CD4-positive, CD25-positive, alpha-beta regulatory T cell (primary cell): Measurements from ENCODE around the gene FKBP4. TPM values are rescaled to one million over a fixed set of nuclear protein-coding genes. Genes with fewer than 3 reads are reported as not detected.

Experiments
- ATAC-seq, 2 donors: fragments of 150-1000 bp; cut with Tn5 transposase; one replicate each; pipeline ENCODE4 v1.10.0; 2021; ENCODE audit warnings: low read depth in 2 of 2, moderate number of reproducible peaks in 2 of 2, moderate library complexity in 1 of 2
- DNase-seq, 3 donors: peaks; one replicate each; pipeline versions ENCODE4 v3.0.0 to v3.0.0-alpha.2; 2012 to 2022; ENCODE audit warnings: mixed read lengths in 1 of 3
- H3K27ac ChIP-seq: one replicate; pipeline ENCODE4 v1.7.0; 2013; ENCODE audit warnings: mild to moderate bottlenecking, low read length; ENCODE audit not compliant: insufficient read depth, poor library complexity, severe bottlenecking
- H3K27me3 ChIP-seq: one replicate; pipeline ENCODE4 v1.7.0; 2013; ENCODE audit warnings: low read length; ENCODE audit not compliant: control insufficient read depth, insufficient read depth
- H3K36me3 ChIP-seq: one replicate; pipeline ENCODE4 v1.7.0; 2013; ENCODE audit warnings: mild to moderate bottlenecking, low read length, moderate library complexity; ENCODE audit not compliant: control insufficient read depth, insufficient read depth
- H3K4me1 ChIP-seq: 2 replicates; pipeline ENCODE4 v1.7.0; 2013; ENCODE audit warnings: mild to moderate bottlenecking, low read length; ENCODE audit not compliant: insufficient read depth, control insufficient read depth, poor library complexity, severe bottlenecking
- H3K4me3 ChIP-seq: one replicate; pipeline ENCODE4 v1.7.0; 2013; ENCODE audit warnings: low read depth, mild to moderate bottlenecking, low read length, moderate library complexity
- H3K9me3 ChIP-seq, 2 experiments: 1 replicate in 1 of 2; 2 replicates in 1 of 2; pipeline ENCODE4 v1.7.0; 2013; ENCODE audit warnings: low read length in 2 of 2, mild to moderate bottlenecking in 1 of 2, moderate library complexity in 1 of 2; ENCODE audit not compliant: control insufficient read depth in 2 of 2
- H3K27ac Mint-ChIP-seq, 3 donors: one replicate each; pipeline ENCODE4 v1.8.0; 2020 to 2022; ENCODE audit warnings: mild to moderate bottlenecking in 3 of 3, mixed read lengths in 3 of 3, moderate library complexity in 2 of 3
- H3K27me3 Mint-ChIP-seq: one replicate; pipeline ENCODE4 v1.8.0; 2022; ENCODE audit warnings: mild to moderate bottlenecking, mixed read lengths
- H3K36me3 Mint-ChIP-seq: one replicate; pipeline ENCODE4 v1.8.0; 2020; ENCODE audit warnings: mixed read lengths
- H3K4me1 Mint-ChIP-seq, 4 donors: one replicate each; pipeline ENCODE4 v1.8.0; 2020 to 2022; ENCODE audit warnings: mixed read lengths in 4 of 4, mild to moderate bottlenecking in 1 of 4
- H3K4me3 Mint-ChIP-seq, 4 donors: one replicate each; pipeline ENCODE4 v1.8.0; 2020 to 2022; ENCODE audit warnings: mild to moderate bottlenecking in 4 of 4, mixed read lengths in 4 of 4, moderate library complexity in 3 of 4
- H3K9me3 Mint-ChIP-seq, 7 donors: one replicate each; pipeline ENCODE4 v1.8.0; 2020 to 2022; ENCODE audit warnings: mixed read lengths in 7 of 7, mild to moderate bottlenecking in 3 of 7, moderate library complexity in 2 of 7
- polyA plus RNA-seq, 4 donors: library from polyadenylated mRNA; unstranded; fragments of 300-500 nt; fragmentation: Illumina TruSeq; gene quantifications; one replicate each; pipeline ENCODE4 v1.2.3, GENCODE V29; 2021
- total RNA-seq: library from RNA; stranded (reverse); gene quantifications from one replicate; pipeline ENCODE4 v1.2.3, GENCODE V29; 2022

The FKBP4 gene, protein sequence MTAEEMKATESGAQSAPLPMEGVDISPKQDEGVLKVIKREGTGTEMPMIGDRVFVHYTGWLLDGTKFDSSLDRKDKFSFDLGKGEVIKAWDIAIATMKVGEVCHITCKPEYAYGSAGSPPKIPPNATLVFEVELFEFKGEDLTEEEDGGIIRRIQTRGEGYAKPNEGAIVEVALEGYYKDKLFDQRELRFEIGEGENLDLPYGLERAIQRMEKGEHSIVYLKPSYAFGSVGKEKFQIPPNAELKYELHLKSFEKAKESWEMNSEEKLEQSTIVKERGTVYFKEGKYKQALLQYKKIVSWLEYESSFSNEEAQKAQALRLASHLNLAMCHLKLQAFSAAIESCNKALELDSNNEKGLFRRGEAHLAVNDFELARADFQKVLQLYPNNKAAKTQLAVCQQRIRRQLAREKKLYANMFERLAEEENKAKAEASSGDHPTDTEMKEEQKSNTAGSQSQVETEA
- total RNA-seq (46.6 TPM), polyA plus RNA-seq (10 to 100 TPM; 22.0 to 29.7 (median 27.4) TPM)

DNA sequence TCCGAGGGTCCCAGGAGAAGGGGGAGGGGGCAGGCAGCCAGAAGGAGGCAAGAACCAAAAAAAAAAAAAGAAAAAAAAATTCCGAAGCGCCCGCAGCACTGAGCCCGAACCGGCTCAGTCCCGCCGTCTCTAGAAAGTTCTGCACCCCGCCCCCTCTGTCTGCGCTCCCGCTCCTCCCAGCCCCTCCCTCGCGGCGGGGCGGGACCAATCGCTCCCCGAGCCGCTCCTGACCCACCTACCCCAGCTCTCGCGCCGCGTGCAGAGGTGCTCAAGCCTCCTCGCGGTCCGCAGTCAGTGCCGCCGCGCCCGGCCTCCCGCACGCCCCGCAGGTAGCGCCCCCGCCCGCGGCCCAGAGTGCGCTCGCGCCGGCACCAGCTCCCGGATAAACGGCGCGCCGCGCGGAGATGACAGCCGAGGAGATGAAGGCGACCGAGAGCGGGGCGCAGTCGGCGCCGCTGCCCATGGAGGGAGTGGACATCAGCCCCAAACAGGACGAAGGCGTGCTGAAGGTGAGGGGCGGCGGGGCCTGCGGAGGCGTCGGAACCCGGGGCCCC is at the start of gene FKBP4:
Gene FKBP4 (plus strand): TSS at position 235 of the 554 bp plus-strand sequence. CDS start 170 bp downstream, at position 405.
- H3K4me3 ChIP-seq, result peak within 1 kb of the TSS; percentile 19
- Mint-ChIP-seq H3K36me3 (peaks cover 9% of the 10 kb centered on the region), H3K27ac (peak within 1 kb of the TSS; percentile 60 to 91 (median 82))

DNA sequence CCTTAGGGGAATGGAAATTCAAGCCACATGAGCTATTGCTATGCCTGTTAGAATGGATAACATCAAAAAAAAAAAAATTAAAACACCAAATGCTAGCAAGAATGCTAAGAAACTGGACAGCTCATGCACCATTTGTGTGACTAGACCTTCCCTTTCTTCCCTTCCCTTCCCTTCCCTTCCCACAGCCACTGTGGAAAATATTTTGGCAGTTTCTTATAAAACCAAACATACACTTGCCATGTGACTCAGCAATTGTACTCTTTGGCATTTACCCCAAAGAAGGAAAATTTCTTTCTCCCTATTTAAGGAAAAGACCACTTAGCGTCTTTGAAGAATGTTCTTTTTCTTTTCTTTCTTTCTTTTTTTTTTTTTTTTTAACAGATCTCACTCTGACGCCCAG is 49.1 kb upstream of the FKBP4 start:
- Histone ChIP-seq H3K36me3 (no peaks in the 10 kb centered on the region), H3K27ac (no peak overlapping the region), H3K27me3 (no peaks in the 10 kb centered on the region), H3K9me3 (no peaks in the 10 kb centered on the region), H3K4me3 (no peak overlapping the region), H3K4me1 (no peaks in the 10 kb centered on the region)
- Mint-ChIP-seq H3K36me3 (no peaks in the 10 kb centered on the region), H3K4me3 (no peak overlapping the region), H3K27ac (no peak overlapping the region), H3K27me3 (peaks cover 4% of the 10 kb centered on the region), H3K9me3 (peaks cover 0 to 2% (median 0%) of the 10 kb centered on the region in 7 donors), H3K4me1 (no peaks in the 10 kb centered on the region)
- DNase-seq (no peak), ATAC-seq (no peak)

More for the DNA sequence above, at the start of gene FKBP4:
- peak; percentile 82 to 90 (median 86) for DNase-seq
- Mint-ChIP-seq H3K4me3 (peak within 1 kb of the TSS; percentile 93 to 97 (median 95)), H3K27me3 (peaks cover 4% of the 10 kb centered on the region), H3K4me1 (peaks cover 6 to 27% (median 13%) of the 10 kb centered on the region in 4 donors), H3K9me3 (no peaks in the 10 kb centered on the region)
- peaks cover 20% of the 10 kb centered on the region for H3K36me3 ChIP-seq
- peaks cover 25% of the 10 kb centered on the region for H3K4me1 ChIP-seq
- no peaks in the 10 kb centered on the region for H3K9me3 ChIP-seq
- no peaks in the 10 kb centered on the region for H3K27me3 ChIP-seq
- ATAC-seq, result peak; percentile 88 to 90
- peak within 1 kb of the TSS; percentile 53 for H3K27ac ChIP-seq

DNA sequence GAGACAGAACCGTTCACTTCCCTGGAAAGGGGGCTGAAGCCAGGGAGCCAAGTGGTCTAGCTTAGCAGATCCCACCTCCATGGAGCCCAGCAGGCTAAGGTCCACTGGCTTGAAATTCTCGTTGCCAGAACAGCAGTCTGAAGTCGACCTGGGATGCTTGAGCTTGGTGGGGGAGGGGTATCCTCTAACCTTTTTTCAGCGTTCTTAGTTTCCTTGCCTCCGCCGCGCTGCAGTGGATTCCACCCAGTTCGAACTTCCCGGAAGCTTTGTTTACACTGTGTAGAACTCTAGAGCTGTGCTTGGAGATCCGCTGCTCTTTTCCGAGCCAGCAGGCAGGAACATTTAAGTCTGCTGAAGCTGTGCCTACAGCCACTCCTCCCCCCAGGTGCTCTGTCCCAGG is 45.2 kb upstream of the FKBP4 start:
- no peaks in the 10 kb centered on the region for H3K4me1 Mint-ChIP-seq
- Histone ChIP-seq H3K27me3 (peaks cover 4% of the 10 kb centered on the region), H3K27ac (no peak overlapping the region), H3K9me3 (no peaks in the 10 kb centered on the region), H3K4me1 (no peaks in the 10 kb centered on the region), H3K36me3 (no peaks in the 10 kb centered on the region), H3K4me3 (no peak overlapping the region)
- no peak overlapping the region for H3K27ac Mint-ChIP-seq
- peaks cover 22% of the 10 kb centered on the region for H3K27me3 Mint-ChIP-seq
- no peak overlapping the region for H3K4me3 Mint-ChIP-seq
- DNase-seq, result no peak
- no peaks in the 10 kb centered on the region for H3K36me3 Mint-ChIP-seq
- ATAC-seq, result no peak
- peaks cover 0 to 4% (median 2%) of the 10 kb centered on the region in 7 donors for H3K9me3 Mint-ChIP-seq

DNA sequence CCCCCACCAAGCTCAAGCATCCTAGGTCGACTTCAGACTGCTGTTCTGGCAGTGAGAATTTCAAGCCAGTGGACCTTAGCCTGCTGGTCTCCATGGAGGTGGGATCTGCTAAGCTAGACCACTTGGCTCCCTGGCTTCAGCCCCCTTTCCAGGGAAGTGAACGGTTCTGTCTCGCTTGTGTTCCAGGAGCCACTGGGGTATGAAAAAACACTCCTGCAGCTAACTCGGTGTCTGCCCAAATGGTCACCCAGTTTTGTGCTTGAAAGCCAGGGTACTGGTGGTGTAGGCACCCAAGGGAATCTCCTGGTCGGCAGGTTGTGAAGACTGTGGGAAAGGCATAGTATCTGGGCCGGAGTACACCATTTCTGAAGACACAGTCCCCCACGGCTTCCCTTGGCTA is 44.6 kb upstream of the FKBP4 start:
- no peaks in the 10 kb centered on the region for H3K36me3 Mint-ChIP-seq
- Histone ChIP-seq H3K36me3 (no peaks in the 10 kb centered on the region), H3K9me3 (no peaks in the 10 kb centered on the region), H3K27ac (no peak overlapping the region), H3K4me1 (no peaks in the 10 kb centered on the region), H3K27me3 (peaks cover 4% of the 10 kb centered on the region), H3K4me3 (no peak overlapping the region)
- no peak for DNase-seq
- peaks cover 0 to 4% (median 2%) of the 10 kb centered on the region in 7 donors for H3K9me3 Mint-ChIP-seq
- no peak for ATAC-seq
- no peaks in the 10 kb centered on the region for H3K4me1 Mint-ChIP-seq
- no peak overlapping the region for H3K4me3 Mint-ChIP-seq
- no peak overlapping the region for H3K27ac Mint-ChIP-seq
- H3K27me3 Mint-ChIP-seq, result peaks cover 28% of the 10 kb centered on the region

DNA sequence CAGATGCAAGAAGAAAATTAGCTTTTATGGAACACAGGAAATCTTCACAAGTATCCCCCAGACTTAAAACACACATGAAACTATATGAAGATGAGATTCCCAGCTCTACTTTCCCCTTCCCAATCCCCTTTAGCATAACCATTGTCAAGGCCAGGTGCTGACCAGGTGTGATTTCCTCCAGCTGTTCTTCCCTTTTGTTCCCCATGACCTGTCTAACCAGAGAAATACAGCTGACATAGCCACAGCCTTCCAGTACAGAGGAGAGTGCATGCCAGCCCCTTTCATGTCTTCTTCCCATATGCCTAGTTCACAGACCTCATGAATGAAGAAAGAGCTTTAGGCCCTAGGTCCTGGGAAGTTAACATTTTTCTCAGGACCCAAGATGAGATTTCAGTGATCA is 43.5 kb upstream of the FKBP4 start:
- Histone ChIP-seq H3K27ac (no peak overlapping the region), H3K36me3 (no peaks in the 10 kb centered on the region), H3K4me1 (no peaks in the 10 kb centered on the region), H3K4me3 (no peak overlapping the region), H3K27me3 (peaks cover 8% of the 10 kb centered on the region), H3K9me3 (no peaks in the 10 kb centered on the region)
- no peak for ATAC-seq
- Mint-ChIP-seq H3K9me3 (peaks cover 0 to 4% (median 2%) of the 10 kb centered on the region in 7 donors), H3K27me3 (peaks cover 31% of the 10 kb centered on the region), H3K27ac (no peak overlapping the region), H3K4me3 (no peak overlapping the region), H3K4me1 (no peaks in the 10 kb centered on the region), H3K36me3 (no peaks in the 10 kb centered on the region)
- no peak for DNase-seq

DNA sequence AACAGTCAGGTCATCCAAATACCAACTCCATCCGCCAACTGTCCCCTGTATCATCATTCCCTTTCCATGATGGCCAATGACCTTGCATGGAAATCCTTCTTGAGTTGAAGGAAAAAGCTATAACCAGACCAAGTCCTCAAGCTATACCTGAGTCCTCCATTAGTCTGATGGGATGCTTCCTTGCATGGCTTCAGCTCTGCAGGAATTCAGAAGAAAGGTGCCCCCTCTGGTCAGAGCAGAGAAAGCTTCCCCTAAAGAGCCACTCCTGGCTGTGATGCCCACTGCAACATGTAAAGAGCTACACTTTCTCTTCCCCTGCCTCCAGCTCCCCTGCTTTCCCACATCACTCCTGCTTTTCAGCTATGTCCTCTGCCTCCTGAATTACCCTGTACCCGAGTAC is 43.1 kb upstream of the FKBP4 start:
- no peak for DNase-seq

DNA sequence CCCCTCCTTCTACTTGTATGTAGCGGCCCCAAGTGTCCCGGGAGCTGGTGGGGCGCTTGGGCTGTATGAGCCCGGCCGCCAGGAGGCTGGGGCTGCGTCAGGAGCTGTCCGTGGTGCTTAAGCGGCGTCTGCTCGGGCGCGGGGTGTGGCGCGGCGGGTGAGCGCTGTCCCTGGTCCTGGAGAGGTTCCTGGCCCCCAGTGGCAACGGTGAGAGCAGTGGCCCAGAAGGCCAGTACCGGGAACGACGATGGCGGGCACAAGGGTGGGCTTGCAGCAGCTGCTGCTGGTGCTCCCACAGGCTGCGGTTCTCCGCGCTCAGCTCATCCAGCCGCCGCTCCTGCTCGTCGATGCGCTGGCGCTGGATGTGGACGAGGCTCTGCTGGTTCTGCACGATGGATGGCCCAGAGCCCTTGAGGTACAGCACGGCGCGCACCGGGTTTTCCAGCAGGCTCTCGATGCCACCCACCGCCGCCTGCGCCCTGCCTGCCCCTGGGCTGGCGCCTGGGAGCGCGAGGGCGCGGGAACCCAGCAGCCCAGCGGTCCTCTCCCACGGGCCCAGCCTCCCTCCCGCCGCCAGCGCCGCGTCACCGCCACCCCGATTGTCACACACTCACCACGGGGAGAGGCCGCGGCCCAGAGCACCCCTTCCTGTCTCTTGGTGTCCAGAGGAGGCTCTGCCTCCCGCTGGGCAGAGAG is 41.9 kb upstream of the FKBP4 start:
- ATAC-seq (peak; percentile 68 to 79), DNase-seq (peak; percentile 48 to 64 (median 57))
- peak overlapping the region in 1 of 3 donors; percentile 92 for H3K27ac Mint-ChIP-seq
- peaks cover 40% of the 10 kb centered on the region for H3K27me3 Mint-ChIP-seq
- peaks cover under 1% of the 10 kb centered on the region for H3K36me3 Mint-ChIP-seq
- H3K27ac ChIP-seq, result no peak overlapping the region
- no peaks in the 10 kb centered on the region for H3K9me3 ChIP-seq
- H3K9me3 Mint-ChIP-seq, result peaks cover 0 to 4% (median 0%) of the 10 kb centered on the region in 7 donors
- H3K4me3 ChIP-seq, result no peak overlapping the region
- peaks cover 8% of the 10 kb centered on the region for H3K27me3 ChIP-seq
- H3K4me1 ChIP-seq, result no peaks in the 10 kb centered on the region
- no peak overlapping the region for H3K4me3 Mint-ChIP-seq
- H3K36me3 ChIP-seq, result no peaks in the 10 kb centered on the region
- H3K4me1 Mint-ChIP-seq, result no peaks in the 10 kb centered on the region

More for the DNA sequence above, 43.1 kb upstream of the FKBP4 start:
- no peaks in the 10 kb centered on the region for H3K9me3 ChIP-seq
- Mint-ChIP-seq H3K27ac (no peak overlapping the region), H3K9me3 (peaks cover 0 to 4% (median 0%) of the 10 kb centered on the region in 7 donors), H3K36me3 (no peaks in the 10 kb centered on the region), H3K4me3 (no peak overlapping the region), H3K4me1 (no peaks in the 10 kb centered on the region), H3K27me3 (peaks cover 31% of the 10 kb centered on the region)
- H3K4me1 ChIP-seq, result no peaks in the 10 kb centered on the region
- H3K4me3 ChIP-seq, result no peak overlapping the region
- H3K36me3 ChIP-seq, result no peaks in the 10 kb centered on the region
- no peak for ATAC-seq
- peaks cover 8% of the 10 kb centered on the region for H3K27me3 ChIP-seq
- no peak overlapping the region for H3K27ac ChIP-seq
